ENCODE results near the gene NLGN1.

GRCh38 chr3:174051191-174051590 lies 653.6 kb downstream of the NLGN1 start:
- TF ChIP-seq CTCF (IDR thresholded peaks at IDR 0.05) (no peak), POLR2A (IDR thresholded peaks at IDR 0.05; ENCODE audit: low read depth) (no peak), POLR2AphosphoS5 (IDR thresholded peaks at IDR 0.05) (no peak), EP300 (IDR thresholded peaks at IDR 0.05) (no peak)
